Measurements from ENCODE around the gene MAML3.

The MAML3 gene

GRCh38 chr4:140071806-140072205 lies 82.2 kb downstream of the MAML3 start:
- peak; percentile 53 for DNase-seq (ENCODE audit: low read depth)

GRCh38 chr4:140070973-140071372 lies 83.0 kb downstream of the MAML3 start:
- no peak for DNase-seq (ENCODE audit: low read depth)

- no peak for DNase-seq (ENCODE audit: low read depth)
These were observed 83.6 kb downstream of the MAML3 start for GRCh38 chr4:140070366-140070765.

- DNase-seq (ENCODE audit: low read depth) = no peak
These were observed 84.9 kb downstream of the MAML3 start for GRCh38 chr4:140069066-140069465.

GRCh38 chr4:140068271-140068670 lies 85.7 kb downstream of the MAML3 start:
- no peak for DNase-seq (ENCODE audit: low read depth)

GRCh38 chr4:140066031-140066930 lies 87.7 kb downstream of the MAML3 start:
- DNase-seq (ENCODE audit: low read depth) = no peak

- DNase-seq (ENCODE audit: low read depth) = no peak
These were observed 88.6 kb downstream of the MAML3 start for GRCh38 chr4:140065393-140065792.

- DNase-seq (ENCODE audit: low read depth) = no peak
These were observed 92.2 kb downstream of the MAML3 start for GRCh38 chr4:140061659-140062289.

GRCh38 chr4:140061194-140061593 lies 92.8 kb downstream of the MAML3 start:
- no peak for DNase-seq (ENCODE audit: low read depth)

GRCh38 chr4:140059159-140059558 lies 94.8 kb downstream of the MAML3 start:
- DNase-seq (ENCODE audit: low read depth) = no peak

- no peak for DNase-seq (ENCODE audit: low read depth)
These were observed 96.3 kb downstream of the MAML3 start for GRCh38 chr4:140057701-140058100.

GRCh38 chr4:140056015-140056414 lies 98.0 kb downstream of the MAML3 start:
- no peak for DNase-seq (ENCODE audit: low read depth)

- no peak for DNase-seq (ENCODE audit: low read depth)
These were observed 99.1 kb downstream of the MAML3 start for GRCh38 chr4:140054861-140055260.

GRCh38 chr4:140053185-140053584 lies 100.8 kb downstream of the MAML3 start:
- no peak for DNase-seq (ENCODE audit: low read depth)

- DNase-seq (ENCODE audit: low read depth) = no peak
These were observed 101.9 kb downstream of the MAML3 start for GRCh38 chr4:140052050-140052449.

- DNase-seq (ENCODE audit: low read depth) = no peak
These were observed 103.9 kb downstream of the MAML3 start for GRCh38 chr4:140049849-140050637.

- DNase-seq (ENCODE audit: low read depth) = peak; percentile 20
These were observed 104.7 kb downstream of the MAML3 start for GRCh38 chr4:140049024-140049848.

GRCh38 chr4:140048419-140048995 lies 105.5 kb downstream of the MAML3 start:
- no peak for DNase-seq (ENCODE audit: low read depth)

- DNase-seq (ENCODE audit: low read depth) = no peak
These were observed 106.2 kb downstream of the MAML3 start for GRCh38 chr4:140047786-140048185.

- DNase-seq (ENCODE audit: low read depth) = no peak
These were observed 106.9 kb downstream of the MAML3 start for GRCh38 chr4:140047017-140047640.

GRCh38 chr4:140046543-140046942 lies 107.4 kb downstream of the MAML3 start:
- DNase-seq (ENCODE audit: low read depth) = no peak

Measured in activated T-cell treated with anti-CD3 and anti-CD28 coated beads for 48 hours (primary cell).